Heart left ventricle (tissue), 16 donors: Measurements from ENCODE around the gene ARMC8. TPM values are rescaled to one million over a fixed set of nuclear protein-coding genes. Genes with fewer than 3 reads are reported as not detected.

Source experiments
- ATAC-seq, 4 donors: fragments of 200-7000 bp; cut with Tn5 transposase; one replicate each; pipeline ENCODE4 v1.9.1; 2020 to 2022; ENCODE audit warnings: moderate library complexity in 4 of 4, mild to moderate bottlenecking in 3 of 4, moderate number of reproducible peaks in 1 of 4
- DNase-seq, 5 donors: peaks; one replicate each; pipeline ENCODE4 v3.0.0-alpha.2; 2020
- H3K27ac ChIP-seq, 12 donors: fragments of 200-600 bp; sonication (generic) in 4 of 12; one replicate each; pipeline versions ENCODE4 v1.5.0 to v1.8.0; 2016 to 2022; ENCODE audit warnings: mild to moderate bottlenecking in 2 of 12
- H3K27me3 ChIP-seq, 9 donors: fragments of 200-600 bp; sonication (generic) in 2 of 9; one replicate each; pipeline versions ENCODE4 v1.5.1 to v1.8.0; 2016 to 2022; ENCODE audit warnings: mild to moderate bottlenecking in 3 of 9
- H3K36me3 ChIP-seq, 9 donors: fragments of 200-600 bp; sonication (generic) in 2 of 9; one replicate each; pipeline versions ENCODE4 v1.5.0 to v1.8.0; 2018 to 2022; ENCODE audit warnings: mild to moderate bottlenecking in 2 of 9
- H3K4me1 ChIP-seq, 12 donors: fragments of 200-600 bp; sonication (generic) in 4 of 12; one replicate each; pipeline versions ENCODE4 v1.5.0 to v1.8.0; 2016 to 2022; ENCODE audit warnings: mild to moderate bottlenecking in 3 of 12
- H3K4me3 ChIP-seq, 12 donors: fragments of 200-600 bp; sonication (generic) in 4 of 12; one replicate each; pipeline versions ENCODE4 v1.5.0 to v1.8.0; 2017 to 2022; ENCODE audit warnings: mild to moderate bottlenecking in 9 of 12, moderate library complexity in 4 of 12
- H3K9me3 ChIP-seq, 12 donors: fragments of 200-600 bp; sonication (generic) in 4 of 12; one replicate each; pipeline versions ENCODE4 v1.5.0 to v1.8.0; 2016 to 2022; ENCODE audit warnings: mild to moderate bottlenecking in 1 of 12
- CTCF ChIP-seq, 12 donors: fragments of 200-600 bp; sonication (generic) in 4 of 12; IDR thresholded peaks; one replicate each; pipeline versions ENCODE4 v1.5.0 to v1.8.0; 2018 to 2022; ENCODE audit warnings: antibody characterized with exemption in 12 of 12, mild to moderate bottlenecking in 5 of 12
- POLR2A ChIP-seq, 2 donors: fragments of 450-650 bp; IDR thresholded peaks; one replicate each; pipeline ENCODE4 v1.6.1; 2017; ENCODE audit warnings: antibody characterized with exemption in 2 of 2, mild to moderate bottlenecking in 2 of 2, moderate library complexity in 2 of 2
- WGBS, 4 donors: extraction: QIAGEN DNeasy Blood & Tissue Kit in 2 of 4; methylation state at CpG; one replicate each; pipeline versions ENCODE4 v1.1.5 to v1.1.7; 2013 to 2018; 5-methylcytosine and 5-hydroxymethylcytosine counted together
- intact Hi-C, 10 donors: fragments of 100-400 bp; cut with DNase I; formaldehyde crosslinking; loops; one replicate each; pipeline versions ENCODE4 v1.11.1 to v1.14.2; 2022
- polyA plus RNA-seq, 2 donors: library from polyadenylated mRNA; stranded (reverse); fragments of 200-250 nt; gene quantifications; one replicate each; pipeline ENCODE4 v1.2.3, GENCODE V29; 2013
- total RNA-seq, 9 donors: library from RNA; depleted of rRNA in 2 of 9; stranded (reverse); fragments of >200 nt in 2 of 9; fragmentation: NEBNext Ultra II Directional in 3 of 9; extraction: Animal tissue kit (Norgen Biotek cat#: 25700) in 3 of 9; gene quantifications; one replicate each; pipeline versions ENCODE4 v1.1.0 to v1.2.4, GENCODE V29; 2016 to 2023
- donor health status: ischemic (EF 13 %, LVEDD 7.1; RV severe dilation, severe dysfunction).
- donor health status: healthy with polysubstance abuse.
- donor health status: DM: no; HTN: yes; CAD: no.
- donor health status: DM: no; HTN: no; CAD: no.
- donor health status: ischemic (EF 25% LVEDD 6.9; RV normal size, moderate dysfunction).
- donor health status: ischemic (EF 25% LVEDD 5.7; RV mildly dilated, moderate dysfunction).
- donor health status: healthy.
- donor health status: DM: yes; HTN: yes; CAD: no.
- donor health status: ischemic (EF 35%, LVEDD 5.7; RV mildly dilated, moderate dysfunction).
- donor health status: nonischemic (EF 11% LVEDD 7.7; RV severe dilation, severe dysfunction).
- donor health status: DM: yes; HTN: yes; CAD: no.
- donor health status: PGD.
- donor health status: ischemic (EF 29% LVEDD 5.4; RV normal size, mild dysfunction).
- donor health status: nonischemic (EF 23%, LVEDD 6.1; RV moderate dilation, normal function).

ARMC8 gene
- total and polyA plus RNA-seq, 11 donors: 10.1 to 42.9 (median 33.3) TPM

GRCh38 chr3:138188013-138188730, 1.1 kb downstream of the ARMC8 start:
- Histone ChIP-seq H3K27ac (peak overlapping the region; percentile 83 to 99 (median 93)), H3K4me3 (peak overlapping the region; percentile 62 to 96 (median 78)), H3K9me3 (no peaks in the 10 kb centered on the region), H3K27me3 (peaks cover 0 to 7% (median 0%) of the 10 kb centered on the region in 9 donors), H3K36me3 (peaks cover 0 to 20% (median 8%) of the 10 kb centered on the region in 9 donors), H3K4me1 (peaks cover 0 to 36% (median 24%) of the 10 kb centered on the region in 12 donors)
- intact Hi-C loops: loop anchor here in 2 of 10 donors (5.0 to 10.0 kb wide), 2 partner anchors 71 to 237 kb away; partner anchors contain the start of gene DZIP1L (in 1 of the 2)
- no peak for TF ChIP-seq POLR2A (IDR thresholded peaks at IDR 0.05)
- no peak for TF ChIP-seq CTCF (IDR thresholded peaks at IDR 0.05)
- ATAC-seq: peak; percentile 10 to 72 (median 44)
- WGBS, 4 donors: 5 to 8% (median 6%) methylated on average over 17 of the region's 17 CpGs
- no peak for DNase-seq

GRCh38 chr3:138195481-138195880, 8.4 kb downstream of the ARMC8 start:
- Histone ChIP-seq H3K4me1 (peaks cover 0 to 29% (median 16%) of the 10 kb centered on the region in 12 donors), H3K9me3 (no peaks in the 10 kb centered on the region), H3K27ac (no peak overlapping the region), H3K27me3 (no peaks in the 10 kb centered on the region), H3K36me3 (peaks cover 0 to 19% (median 5%) of the 10 kb centered on the region in 9 donors), H3K4me3 (no peak overlapping the region)
- no peak for DNase-seq
- ATAC-seq: peak in 1 of 4 donors; percentile 30
- TF ChIP-seq POLR2A (IDR thresholded peaks at IDR 0.05) (no peak), CTCF (IDR thresholded peaks at IDR 0.05) (no peak)
- 53 to 72% (median 69%) methylated on average over 2 of the region's 2 CpGs for WGBS, 4 donors
- intact Hi-C loops: loop anchor here in 1 of 10 donors (10.0 kb wide), 1 partner anchor 129 kb away; the partner anchor contains the start of gene NME9

GRCh38 chr3:138196023-138196422, 8.9 kb downstream of the ARMC8 start:
- WGBS, 4 donors: 92 to 96% (median 94%) methylated on average over 2 of the region's 2 CpGs
- intact Hi-C loops: loop anchor here in 1 of 10 donors (10.0 kb wide), 1 partner anchor 129 kb away; the partner anchor contains the start of gene NME9
- TF ChIP-seq POLR2A (IDR thresholded peaks at IDR 0.05) (no peak), CTCF (IDR thresholded peaks at IDR 0.05) (no peak)
- ATAC-seq: no peak
- Histone ChIP-seq H3K27ac (no peak overlapping the region), H3K9me3 (no peaks in the 10 kb centered on the region), H3K36me3 (peaks cover 0 to 14% (median 0%) of the 10 kb centered on the region in 9 donors), H3K4me1 (peaks cover 0 to 29% (median 15%) of the 10 kb centered on the region in 12 donors), H3K4me3 (no peak overlapping the region), H3K27me3 (no peaks in the 10 kb centered on the region)
- DNase-seq: no peak

- Histone ChIP-seq H3K4me3 (no peak overlapping the region), H3K9me3 (no peaks in the 10 kb centered on the region), H3K27ac (no peak overlapping the region), H3K27me3 (no peaks in the 10 kb centered on the region), H3K4me1 (peaks cover 0 to 29% (median 15%) of the 10 kb centered on the region in 12 donors), H3K36me3 (peaks cover 0 to 14% (median 0%) of the 10 kb centered on the region in 9 donors)
- ATAC-seq (peak; percentile 51 to 87 (median 70)), DNase-seq (peak in 2 of 5 donors; percentile 28 to 29)
- intact Hi-C loops: loop anchor here in 1 of 10 donors (10.0 kb wide), 1 partner anchor 128 kb away; the partner anchor contains the start of gene NME9
- TF ChIP-seq CTCF (IDR thresholded peaks at IDR 0.05) (no peak), POLR2A (IDR thresholded peaks at IDR 0.05) (no peak)
- WGBS, 4 donors: 46 to 61% (median 53%) methylated on average over 5 of the region's 5 CpGs
Measured at GRCh38 chr3:138197058-138197457, 10.0 kb downstream of the ARMC8 start.
